Mesendoderm (in vitro differentiated cells): Measurements from ENCODE around the gene IGFLR1.
A peak's percentile ranks its signal among the peaks of the same experiment; 100 is the strongest.

Source experiments
- DNase-seq: peaks from one replicate; pipeline ENCODE4 v3.0.0; 2013
- H2AK5ac ChIP-seq: 2 replicates; pipeline ENCODE4 v1.6.1; 2013; ENCODE audit warnings: low read length, inconsistent platforms
- H2BK120ac ChIP-seq: 2 replicates; pipeline ENCODE4 v1.6.1; 2013; ENCODE audit warnings: low read depth, mild to moderate bottlenecking, low read length, moderate library complexity, mixed read lengths
- H2BK15ac ChIP-seq: replicated peaks from 2 replicates; pipeline ENCODE4 v1.6.1; 2013; ENCODE audit warnings: low read depth, mild to moderate bottlenecking, moderate library complexity
- H2BK5ac ChIP-seq: 2 replicates; pipeline ENCODE4 v1.6.1; 2013; ENCODE audit warnings: low read length, inconsistent platforms
- H3K18ac ChIP-seq: 2 replicates; pipeline ENCODE4 v1.6.1; 2013; ENCODE audit warnings: mild to moderate bottlenecking, low read length, mixed read lengths
- H3K23ac ChIP-seq: one replicate; pipeline ENCODE4 v1.6.1; 2013; ENCODE audit warnings: low read length
- H3K27ac ChIP-seq: 2 replicates; pipeline ENCODE4 v1.5.1; 2013; ENCODE audit warnings: low read depth, mild to moderate bottlenecking, inconsistent platforms, low read length, moderate library complexity
- H3K27me3 ChIP-seq: 2 replicates; pipeline ENCODE4 v1.6.1; 2013; ENCODE audit warnings: low read length, control low read depth, mild to moderate bottlenecking, inconsistent platforms; ENCODE audit not compliant: insufficient read depth, poor library complexity
- H3K36me3 ChIP-seq: 2 replicates; pipeline ENCODE4 v1.6.1; 2013; ENCODE audit warnings: low read length, inconsistent platforms; ENCODE audit not compliant: control insufficient read depth, insufficient read depth
- H3K4ac ChIP-seq: one replicate; pipeline ENCODE4 v1.6.1; 2013; ENCODE audit warnings: low read depth, mild to moderate bottlenecking, low read length, moderate library complexity
- H3K4me1 ChIP-seq: 2 replicates; pipeline ENCODE4 v1.6.1; 2013; ENCODE audit warnings: low read depth, low read length, inconsistent platforms; ENCODE audit not compliant: control insufficient read depth
- H3K4me2 ChIP-seq: 2 replicates; pipeline ENCODE4 v1.6.1; 2013; ENCODE audit warnings: low read length
- H3K4me3 ChIP-seq: 2 replicates; pipeline ENCODE4 v1.5.1; 2013; ENCODE audit warnings: mild to moderate bottlenecking, low read length
- H3K56ac ChIP-seq: one replicate; pipeline ENCODE4 v1.6.1; 2013; ENCODE audit warnings: low read length
- H3K79me1 ChIP-seq: 2 replicates; pipeline ENCODE4 v1.6.1; 2013; ENCODE audit warnings: low read length, inconsistent platforms
- H3K79me2 ChIP-seq: 2 replicates; pipeline ENCODE4 v1.6.1; 2013; ENCODE audit warnings: mild to moderate bottlenecking, low read length; ENCODE audit not compliant: control insufficient read depth, insufficient read depth
- H3K9ac ChIP-seq: 2 replicates; pipeline ENCODE4 v1.6.1; 2013; ENCODE audit warnings: low read length, inconsistent platforms
- H4K5ac ChIP-seq: one replicate; pipeline ENCODE4 v1.6.1; 2013; ENCODE audit warnings: low read length
- H4K8ac ChIP-seq: one replicate; pipeline ENCODE4 v1.6.1; 2013; ENCODE audit warnings: low read depth, mild to moderate bottlenecking, control low read depth, low read length, moderate library complexity
- WGBS: extraction: QIAGEN DNeasy Blood & Tissue Kit; methylation state at CpG from one replicate; pipeline ENCODE4 v1.1.7; 2013; ENCODE audit warnings: low lambda C conversion rate, missing lambda C conversion rate; ENCODE audit not compliant: insufficient coverage; ENCODE audit errors: extremely low coverage; 5-methylcytosine and 5-hydroxymethylcytosine counted together

The IGFLR1 gene

GRCh38 chr19:35755131-35755549 lies 12.9 kb upstream of the IGFLR1 start:
- Histone ChIP-seq H3K4me3 (no peak overlapping the region), H3K79me2 (peaks cover 4% of the 10 kb centered on the region), H3K27ac (no peak overlapping the region)

GRCh38 chr19:35754370-35755130 lies 12.3 kb upstream of the IGFLR1 start:
- Histone ChIP-seq H3K4me1 (no peaks in the 10 kb centered on the region), H2BK120ac (no peak overlapping the region), H3K79me2 (peaks cover 2% of the 10 kb centered on the region), H3K36me3 (no peaks in the 10 kb centered on the region), H3K4ac (no peak overlapping the region), H4K5ac (no peak overlapping the region), H3K18ac (no peak overlapping the region), H2BK5ac (no peak overlapping the region), H2BK15ac (no peak overlapping the region), H3K9ac (no peak overlapping the region), H3K56ac (no peak overlapping the region), H3K4me3 (no peak overlapping the region), H4K8ac (no peak overlapping the region), H3K23ac (no peak overlapping the region), H3K4me2 (no peak overlapping the region), H3K79me1 (peaks cover 6% of the 10 kb centered on the region), H2AK5ac (no peak overlapping the region), H3K27ac (no peak overlapping the region), H3K27me3 (no peaks in the 10 kb centered on the region)
- no CpG with 5 or more reads among the region's 13 CpGs for WGBS
- DNase-seq, result no peak

More at GRCh38 chr19:35755131-35755549, 12.9 kb upstream of the IGFLR1 start:
- no peak overlapping the region for H2BK15ac ChIP-seq
- H2AK5ac ChIP-seq, result no peak overlapping the region
- H3K9ac ChIP-seq, result peak overlapping the region; percentile 57
- H3K27me3 ChIP-seq, result no peaks in the 10 kb centered on the region
- H3K4me2 ChIP-seq, result peak overlapping the region; percentile 56
- DNase-seq, result no peak
- no peak overlapping the region for H4K5ac ChIP-seq
- H3K79me1 ChIP-seq, result peaks cover 9% of the 10 kb centered on the region
- H3K4me1 ChIP-seq, result no peaks in the 10 kb centered on the region
- H4K8ac ChIP-seq, result no peak overlapping the region
- H2BK120ac ChIP-seq, result no peak overlapping the region
- H2BK5ac ChIP-seq, result no peak overlapping the region
- peak overlapping the region; percentile 91 for H3K56ac ChIP-seq
- H3K4ac ChIP-seq, result no peak overlapping the region
- no peak overlapping the region for H3K18ac ChIP-seq
- H3K36me3 ChIP-seq, result peaks cover 2% of the 10 kb centered on the region
- no CpG with 5 or more reads among the region's 17 CpGs for WGBS
- H3K23ac ChIP-seq, result no peak overlapping the region

GRCh38 chr19:35753634-35754369 lies 11.6 kb upstream of the IGFLR1 start:
- DNase-seq, result no peak
- no peaks in the 10 kb centered on the region for H3K4me1 ChIP-seq
- no CpG with 5 or more reads among the region's 20 CpGs for WGBS

GRCh38 chr19:35752746-35753350 lies 10.6 kb upstream of the IGFLR1 start:
- no peak overlapping the region for H3K9ac ChIP-seq

More at GRCh38 chr19:35753634-35754369, 11.6 kb upstream of the IGFLR1 start:
- Histone ChIP-seq H2BK5ac (no peak overlapping the region), H3K4ac (no peak overlapping the region), H3K27me3 (no peaks in the 10 kb centered on the region), H3K56ac (no peak overlapping the region), H4K8ac (no peak overlapping the region), H3K79me2 (no peaks in the 10 kb centered on the region), H2BK120ac (no peak overlapping the region), H3K18ac (no peak overlapping the region), H3K4me2 (no peak overlapping the region), H3K27ac (no peak overlapping the region), H4K5ac (no peak overlapping the region), H3K23ac (no peak overlapping the region), H2AK5ac (no peak overlapping the region), H2BK15ac (no peak overlapping the region), H3K4me3 (no peak overlapping the region), H3K79me1 (no peaks in the 10 kb centered on the region), H3K9ac (no peak overlapping the region), H3K36me3 (no peaks in the 10 kb centered on the region)

GRCh38 chr19:35751839-35752745 lies 9.8 kb upstream of the IGFLR1 start:
- no peak overlapping the region for H2BK15ac ChIP-seq
- H3K27me3 ChIP-seq, result no peaks in the 10 kb centered on the region
- no peak overlapping the region for H4K5ac ChIP-seq
- DNase-seq, result no peak
- H3K27ac ChIP-seq, result no peak overlapping the region
- no peaks in the 10 kb centered on the region for H3K79me1 ChIP-seq
- H3K79me2 ChIP-seq, result no peaks in the 10 kb centered on the region
- H3K4me3 ChIP-seq, result no peak overlapping the region
- WGBS, result no CpG with 5 or more reads among the region's 14 CpGs
- no peak overlapping the region for H3K4me2 ChIP-seq
- no peaks in the 10 kb centered on the region for H3K4me1 ChIP-seq
- H4K8ac ChIP-seq, result no peak overlapping the region
- H3K18ac ChIP-seq, result no peak overlapping the region
- H3K23ac ChIP-seq, result no peak overlapping the region
- H3K4ac ChIP-seq, result no peak overlapping the region
- H3K36me3 ChIP-seq, result no peaks in the 10 kb centered on the region
- no peak overlapping the region for H3K56ac ChIP-seq
- H3K9ac ChIP-seq, result no peak overlapping the region
- no peak overlapping the region for H2BK120ac ChIP-seq
- H2AK5ac ChIP-seq, result no peak overlapping the region
- no peak overlapping the region for H2BK5ac ChIP-seq

More at GRCh38 chr19:35752746-35753350, 10.6 kb upstream of the IGFLR1 start:
- H3K27ac ChIP-seq, result no peak overlapping the region
- H3K4me3 ChIP-seq, result no peak overlapping the region
- no peak overlapping the region for H2BK5ac ChIP-seq
- no peaks in the 10 kb centered on the region for H3K27me3 ChIP-seq
- whole genome bisulfite sequencing, result no CpG with 5 or more reads among the region's 20 CpGs
- H4K5ac ChIP-seq, result no peak overlapping the region
- DNase-seq, result no peak
- H3K79me1 ChIP-seq, result no peaks in the 10 kb centered on the region
- no peak overlapping the region for H3K56ac ChIP-seq
- H4K8ac ChIP-seq, result no peak overlapping the region
- H3K23ac ChIP-seq, result no peak overlapping the region
- H3K18ac ChIP-seq, result no peak overlapping the region
- H3K4me2 ChIP-seq, result no peak overlapping the region
- no peak overlapping the region for H2BK15ac ChIP-seq
- no peaks in the 10 kb centered on the region for H3K79me2 ChIP-seq
- no peak overlapping the region for H3K4ac ChIP-seq
- H2BK120ac ChIP-seq, result no peak overlapping the region
- H3K4me1 ChIP-seq, result no peaks in the 10 kb centered on the region
- no peaks in the 10 kb centered on the region for H3K36me3 ChIP-seq
- H2AK5ac ChIP-seq, result no peak overlapping the region
